Measurements from ENCODE around the gene BDKRB2. TPM values are rescaled to one million over a fixed set of nuclear protein-coding genes. Genes with fewer than 3 reads are reported as not detected.

Gene BDKRB2
- total RNA-seq, 1 experiment from 2014 or later, result 0.15 TPM

GRCh38 chr14:96202441-96203094, 2.1 kb upstream of the BDKRB2 start:
- no peak overlapping the region for H2BK20ac ChIP-seq (ENCODE audit: low read depth, low read length, poor library complexity, severe bottlenecking)

More at GRCh38 chr14:96202441-96203094, 2.1 kb upstream of the BDKRB2 start:
- H4K20me1 ChIP-seq (ENCODE audit: control insufficient read depth, insufficient read depth, insufficient read length), result no peaks in the 10 kb centered on the region
- Mint-ChIP-seq H3K9me3 (no peaks in the 10 kb centered on the region), H3K27ac (no peak overlapping the region), H3K4me1 (peaks cover 14 to 27% of the 10 kb centered on the region in 2 experiments), H3K36me3 (ENCODE audit: insufficient read depth in 1 of 3, low read depth in 3 of 3) (no peaks in the 10 kb centered on the region), H3K27me3 (ENCODE audit: low read depth) (peaks cover 51% of the 10 kb centered on the region), H3K4me3 (no peak overlapping the region)
- peaks cover 2% of the 10 kb centered on the region; the same call in 1 of the 2 replicates for H3K27me3 ChIP-seq (ENCODE audit: insufficient read depth, low read length)
- no peak overlapping the region for H3K4me2 ChIP-seq (ENCODE audit: insufficient read depth, insufficient read length, low read length)
- no peak overlapping the region for H3K56ac ChIP-seq (ENCODE audit: insufficient read length, low read depth, low read length)
- no peak overlapping the region for H3T11ph ChIP-seq (ENCODE audit: low read length)
- H4K8ac ChIP-seq (replicated peaks; ENCODE audit: insufficient read length, low read depth, low read length), result no peak overlapping the region
- H4K91ac ChIP-seq (ENCODE audit: insufficient read length, low read depth, low read length), result no peak overlapping the region
- no peak overlapping the region for H2BK5ac ChIP-seq (ENCODE audit: insufficient read length, low read length)
- no peak for TF ChIP-seq CTCF (conservative IDR thresholded peaks at IDR 0.05)
- DNase-seq, result no peak
- 100% methylated on average over 1 of the region's 11 CpGs for WGBS (ENCODE audit: extremely low coverage, insufficient read length, low lambda C conversion rate)
- H3K9me3 ChIP-seq (ENCODE audit: control insufficient read depth, low read depth, low read length), result no peaks in the 10 kb centered on the region
- no peaks in the 10 kb centered on the region for H3K4me1 ChIP-seq (ENCODE audit: insufficient read depth, low read length)
- H3K23me2 ChIP-seq (ENCODE audit: insufficient read length, low read depth, low read length, poor library complexity, severe bottlenecking), result peaks cover 11% of the 10 kb centered on the region
- no peak overlapping the region for H2AFZ ChIP-seq (ENCODE audit: low read length)
- H3K14ac ChIP-seq (ENCODE audit: insufficient read depth, low read length), result no peak overlapping the region
- no peak overlapping the region for H3K4ac ChIP-seq (ENCODE audit: low read depth, low read length)
- no peak overlapping the region for H2AK5ac ChIP-seq (ENCODE audit: insufficient read length, low read length)
- no peak overlapping the region for H2BK15ac ChIP-seq (ENCODE audit: low read depth, low read length)
- H3K9ac ChIP-seq (ENCODE audit: extremely low read depth, insufficient read length, low read length), result no peak overlapping the region
- H4K5ac ChIP-seq (ENCODE audit: insufficient read length, low read depth, low read length), result no peak overlapping the region
- no peaks in the 10 kb centered on the region for H3K79me1 ChIP-seq (ENCODE audit: insufficient read depth, low read depth, low read length, poor library complexity, severe bottlenecking)
- no peak overlapping the region for H3K27ac ChIP-seq (ENCODE audit: insufficient read length, low read depth, low read length)
- no peaks in the 10 kb centered on the region for H3K79me2 ChIP-seq (ENCODE audit: insufficient read depth, low read length)
- no peak overlapping the region for H3K23ac ChIP-seq (ENCODE audit: insufficient read length, low read depth, low read length)
- no peak overlapping the region for H3K18ac ChIP-seq (ENCODE audit: insufficient read length, low read depth, low read length)
- no peak overlapping the region for H2BK120ac ChIP-seq (ENCODE audit: low read depth, low read length, poor library complexity, severe bottlenecking)
- no peak overlapping the region for H2BK12ac ChIP-seq (ENCODE audit: insufficient read length, low read depth, low read length)
